ENCODE data around the gene UNC93A. TPM values are rescaled to one million over a fixed set of nuclear protein-coding genes. Genes with fewer than 3 reads are reported as not detected.

The UNC93A gene
- total RNA-seq, 2 experiments from 2014 or later, result not detected

DNA sequence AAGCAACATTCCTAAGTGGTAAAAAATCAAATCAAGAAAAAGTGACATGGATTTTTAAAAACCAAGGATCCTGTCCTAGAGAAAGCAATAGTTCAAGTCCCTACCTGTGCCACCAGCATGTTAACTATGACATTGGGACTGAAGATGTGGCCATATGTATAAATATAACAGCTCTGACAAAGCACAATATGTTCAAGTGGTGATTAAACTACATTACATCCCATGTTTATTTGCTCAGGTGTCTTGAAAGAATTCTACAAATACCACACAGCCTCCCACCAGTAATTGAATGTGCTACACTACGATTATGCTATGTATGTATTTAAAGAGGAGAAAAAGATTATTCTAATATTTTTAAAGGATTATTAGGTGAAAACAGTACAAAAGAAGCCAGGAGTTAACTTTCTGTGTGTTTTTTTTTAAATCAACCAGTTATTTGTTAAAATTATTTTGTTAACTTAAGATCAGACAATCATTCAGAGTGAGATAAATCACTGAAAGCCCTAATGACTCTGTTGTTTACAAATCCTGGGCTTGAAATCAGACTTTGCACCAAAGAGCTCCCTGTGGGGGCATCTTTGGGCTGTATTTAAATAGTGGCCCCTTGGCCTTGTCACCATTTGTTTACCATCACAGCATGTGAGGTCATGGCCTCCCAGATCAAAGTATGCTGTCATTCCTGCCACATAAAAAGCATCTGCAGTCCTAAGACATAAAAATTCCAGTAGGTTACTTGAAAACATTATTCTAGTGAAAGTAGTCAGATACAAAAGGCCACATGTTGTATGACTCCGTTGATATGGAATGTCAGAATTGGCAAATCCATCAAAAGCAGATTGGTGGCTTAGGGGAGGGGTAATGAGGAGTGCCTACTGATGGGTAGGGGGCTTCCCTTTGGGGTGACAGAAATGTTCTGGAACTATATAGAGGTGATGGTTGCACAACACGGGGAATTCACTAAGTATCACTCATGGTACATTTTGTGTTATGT is 50.8 kb downstream of the UNC93A start:
- Histone ChIP-seq H3K4me1 (ENCODE audit: insufficient read depth, low read length, poor library complexity, severe bottlenecking) (no peaks in the 10 kb centered on the region), H3K9me2 (ENCODE audit: insufficient read depth, low read length) (no peaks in the 10 kb centered on the region), H3K79me2 (ENCODE audit: insufficient read depth, low read depth, low read length) (no peaks in the 10 kb centered on the region), H3K4me3 (ENCODE audit: low read depth, low read length, poor library complexity, severe bottlenecking) (no peak overlapping the region), H3K36me3 (ENCODE audit: insufficient read depth, low read length) (no peaks in the 10 kb centered on the region), H3K27ac (ENCODE audit: low read depth, low read length, poor library complexity, severe bottlenecking) (no peak overlapping the region), H2AFZ (ENCODE audit: low read length) (no peak overlapping the region), H4K20me1 (ENCODE audit: insufficient read depth, low read length) (no peaks in the 10 kb centered on the region), H3K4me2 (ENCODE audit: low read length) (no peak overlapping the region), H3K9me3 (ENCODE audit: low read length) (no peaks in the 10 kb centered on the region)
- CTCF ChIA-PET (ENCODE audit: unreplicated experiment), result no interaction called here
- BruUV-seq (replicated peaks), result no TSS peak
- intact Hi-C loops (cut with micrococcal nuclease; ENCODE audit: unreplicated experiment), result no loop called here
- TF ChIP-seq, protein P1, sequence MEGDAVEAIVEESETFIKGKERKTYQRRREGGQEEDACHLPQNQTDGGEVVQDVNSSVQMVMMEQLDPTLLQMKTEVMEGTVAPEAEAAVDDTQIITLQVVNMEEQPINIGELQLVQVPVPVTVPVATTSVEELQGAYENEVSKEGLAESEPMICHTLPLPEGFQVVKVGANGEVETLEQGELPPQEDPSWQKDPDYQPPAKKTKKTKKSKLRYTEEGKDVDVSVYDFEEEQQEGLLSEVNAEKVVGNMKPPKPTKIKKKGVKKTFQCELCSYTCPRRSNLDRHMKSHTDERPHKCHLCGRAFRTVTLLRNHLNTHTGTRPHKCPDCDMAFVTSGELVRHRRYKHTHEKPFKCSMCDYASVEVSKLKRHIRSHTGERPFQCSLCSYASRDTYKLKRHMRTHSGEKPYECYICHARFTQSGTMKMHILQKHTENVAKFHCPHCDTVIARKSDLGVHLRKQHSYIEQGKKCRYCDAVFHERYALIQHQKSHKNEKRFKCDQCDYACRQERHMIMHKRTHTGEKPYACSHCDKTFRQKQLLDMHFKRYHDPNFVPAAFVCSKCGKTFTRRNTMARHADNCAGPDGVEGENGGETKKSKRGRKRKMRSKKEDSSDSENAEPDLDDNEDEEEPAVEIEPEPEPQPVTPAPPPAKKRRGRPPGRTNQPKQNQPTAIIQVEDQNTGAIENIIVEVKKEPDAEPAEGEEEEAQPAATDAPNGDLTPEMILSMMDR (conservative IDR thresholded peaks at IDR 0.05; ENCODE audit: low read length), result no peak
- no peak for TF ChIP-seq EZH2phosphoT487 (IDR thresholded peaks at IDR 0.05; ENCODE audit: borderline replicate concordance, low read depth, low read length)
- DNase-seq (ENCODE audit: low spot score), result no peak
- POLR2A ChIA-PET, result no interaction called here

DNA sequence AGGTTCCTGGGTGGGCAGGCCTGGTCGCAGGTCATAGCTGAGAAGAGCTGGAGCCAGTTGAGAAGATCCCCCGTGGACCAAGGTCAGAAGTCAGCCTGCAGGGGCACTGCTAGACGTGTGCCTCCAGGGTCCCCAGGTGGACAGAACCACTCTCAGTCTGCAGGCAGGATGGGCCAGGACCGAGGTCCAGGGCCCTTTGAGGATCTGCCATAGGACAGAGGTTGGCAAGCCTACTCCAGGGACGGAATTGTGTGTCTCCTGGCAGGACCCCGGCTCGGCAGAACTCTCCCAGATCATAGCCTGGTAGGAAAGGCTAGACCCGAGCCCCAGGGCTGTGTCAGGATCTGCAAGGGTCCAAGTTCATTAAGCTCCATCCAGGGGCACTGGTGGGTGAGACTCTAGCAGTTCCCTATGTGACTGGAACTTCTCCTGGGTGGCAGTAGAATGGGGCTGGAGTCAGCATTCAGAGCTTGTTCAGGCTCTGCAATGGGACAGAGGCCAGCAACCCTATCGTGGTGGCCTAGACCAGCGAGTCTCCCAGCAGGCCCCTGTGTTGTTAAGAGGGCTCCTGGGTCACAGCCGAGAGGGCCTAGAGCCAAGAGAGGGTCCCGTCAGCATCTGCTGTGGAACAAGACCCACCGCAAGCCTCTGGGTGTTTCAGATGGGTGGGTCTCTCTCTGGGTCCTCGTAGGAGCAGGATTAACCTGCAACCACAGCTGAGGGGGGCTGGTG is 51.9 kb downstream of the UNC93A start:
- Histone ChIP-seq H3K4me3 (ENCODE audit: low read depth, low read length, poor library complexity, severe bottlenecking) (no peak overlapping the region), H3K27ac (ENCODE audit: low read depth, low read length, poor library complexity, severe bottlenecking) (no peak overlapping the region), H3K9me2 (ENCODE audit: insufficient read depth, low read length) (no peaks in the 10 kb centered on the region), H4K20me1 (ENCODE audit: insufficient read depth, low read length) (no peaks in the 10 kb centered on the region), H3K9me3 (ENCODE audit: low read length) (no peaks in the 10 kb centered on the region), H2AFZ (ENCODE audit: low read length) (no peak overlapping the region), H3K4me2 (ENCODE audit: low read length) (no peak overlapping the region), H3K4me1 (ENCODE audit: insufficient read depth, low read length, poor library complexity, severe bottlenecking) (no peaks in the 10 kb centered on the region), H3K36me3 (ENCODE audit: insufficient read depth, low read length) (no peaks in the 10 kb centered on the region), H3K79me2 (ENCODE audit: insufficient read depth, low read depth, low read length) (no peaks in the 10 kb centered on the region)
- BruUV-seq (replicated peaks), result no TSS peak
- ChIA-PET CTCF (ENCODE audit: unreplicated experiment) (no interaction called here), POLR2A (no interaction called here)
- intact Hi-C loops (cut with micrococcal nuclease; ENCODE audit: unreplicated experiment), result no loop called here
- DNase-seq (ENCODE audit: low spot score), result no peak
- no peak for TF ChIP-seq EZH2phosphoT487 (IDR thresholded peaks at IDR 0.05; ENCODE audit: borderline replicate concordance, low read depth, low read length)
- TF ChIP-seq, protein P1 (conservative IDR thresholded peaks at IDR 0.05; ENCODE audit: low read length), result no peak
